Measurements from ENCODE around the gene PCDHGA9.

GRCh38 chr5:141419074-141419880 lies 16.7 kb downstream of the PCDHGA9 start:
- TF ChIP-seq CTCF (IDR thresholded peaks at IDR 0.05), result no peak
- no peak for TF ChIP-seq POLR2A (IDR thresholded peaks at IDR 0.05)
